ENCODE results near the gene SCT.

Gene SCT

GRCh38 chr11:643849-644738 lies 17.1 kb upstream of the SCT start:
- no peak for DNase-seq (ENCODE audit: low spot score)

- no peak for DNase-seq (ENCODE audit: low spot score)
Measured at GRCh38 chr11:643366-643765, 16.4 kb upstream of the SCT start.

- DNase-seq (ENCODE audit: low spot score), result no peak
Measured at GRCh38 chr11:641806-642370, 14.9 kb upstream of the SCT start.

- DNase-seq (ENCODE audit: low spot score), result no peak
Measured at GRCh38 chr11:640021-640706, 13.2 kb upstream of the SCT start.

GRCh38 chr11:639332-639955 lies 12.5 kb upstream of the SCT start:
- DNase-seq (ENCODE audit: low spot score), result no peak

- DNase-seq (ENCODE audit: low spot score), result no peak
Measured at GRCh38 chr11:638631-639331, 11.8 kb upstream of the SCT start.

GRCh38 chr11:637593-638521 lies 10.9 kb upstream of the SCT start:
- no peak for DNase-seq (ENCODE audit: low spot score)

GRCh38 chr11:637333-637592 lies 10.3 kb upstream of the SCT start:
- no peak for DNase-seq (ENCODE audit: low spot score)

GRCh38 chr11:636511-637332 lies 9.7 kb upstream of the SCT start, which contains the start of gene DRD4:
DRD4 (plus strand) TSS chr11:637269; CDS start chr11:637305, 36 bp downstream.
- no peak for DNase-seq (ENCODE audit: low spot score)

- no peak for DNase-seq (ENCODE audit: low spot score)
Measured at GRCh38 chr11:635945-636510, 9.0 kb upstream of the SCT start.

- DNase-seq (ENCODE audit: low spot score), result no peak
Measured at GRCh38 chr11:630871-631270, 3.9 kb upstream of the SCT start.

- no peak for DNase-seq (ENCODE audit: low spot score)
Measured at GRCh38 chr11:629237-629583, 2.2 kb upstream of the SCT start.

- no peak for DNase-seq (ENCODE audit: low spot score)
Measured at GRCh38 chr11:628056-628455, 1.1 kb upstream of the SCT start.

GRCh38 chr11:627308-627576 lies 261 bp upstream of the SCT start:
- DNase-seq (ENCODE audit: low spot score), result no peak

- no peak for DNase-seq (ENCODE audit: low spot score)
Measured at GRCh38 chr11:625636-626268, 1.2 kb downstream of the SCT start.

GRCh38 chr11:624705-625635 lies 2.0 kb downstream of the SCT start, which contains the start of gene CDHR5:
CDHR5 (minus strand) TSS chr11:624955; CDS start chr11:624902, 53 bp downstream.
- DNase-seq (ENCODE audit: low spot score), result no peak

GRCh38 chr11:623999-624704 lies 2.8 kb downstream of the SCT start:
- DNase-seq (ENCODE audit: low spot score), result no peak

- no peak for DNase-seq (ENCODE audit: low spot score)
Measured at GRCh38 chr11:623349-623869, 3.6 kb downstream of the SCT start.

Data from pons (tissue), 1 donor.